HepG2 (cell line): Measurements from ENCODE around the gene BABAM1. TPM values are rescaled to one million over a fixed set of nuclear protein-coding genes. Genes with fewer than 3 reads are reported as not detected.
A peak's percentile ranks its signal among the peaks of the same experiment; 100 is the strongest.

Experiments used
- ATF4 ChIP-seq, 2 experiments: fragments of 450-650 bp in 1 of 2; sonication (generic) in 1 of 2; formaldehyde crosslinking; IDR thresholded peaks; 2 replicates each; pipeline versions ENCODE4 v1.5.0 to v1.8.0; 2020 to 2022; ENCODE audit warnings: mild to moderate bottlenecking in 1 of 2, missing genetic modification reagents in 1 of 2
- FUBP1 ChIP-seq: sonication (generic); formaldehyde crosslinking; IDR thresholded peaks from 2 replicates; pipeline ENCODE4 v1.5.1; 2020; ENCODE audit warnings: missing genetic modification reagents, mild to moderate bottlenecking, borderline replicate concordance
- GMEB2 ChIP-seq: IDR thresholded peaks from 2 replicates; pipeline ENCODE4 v1.6.1; 2016; ENCODE audit warnings: missing biosample characterization, missing genetic modification reagents, low read depth
- HCFC1 ChIP-seq: fragments of 150-350 bp; IDR thresholded peaks from 2 replicates; pipeline ENCODE4 v1.6.1; 2014; ENCODE audit warnings: low read depth, low read length
- KAT8 ChIP-seq: IDR thresholded peaks from 2 replicates; pipeline ENCODE4 v1.6.1; 2016; ENCODE audit warnings: missing genetic modification reagents, missing compliant biosample characterization
- MEIS1 ChIP-seq: sonication (generic); formaldehyde crosslinking; IDR thresholded peaks from 2 replicates; pipeline ENCODE4 v1.9.0; 2021; ENCODE audit warnings: mild to moderate bottlenecking, missing genetic modification reagents, moderate library complexity, borderline replicate concordance
- PHF5A ChIP-seq: IDR thresholded peaks from one replicate; pipeline ENCODE4 v1.6.1; 2018; ENCODE audit warnings: low read depth, missing genetic modification reagents; ENCODE audit not compliant: unreplicated experiment
- SIX1 ChIP-seq: sonication (generic); formaldehyde crosslinking; IDR thresholded peaks from 2 replicates; pipeline ENCODE4 v1.4.0; 2020; ENCODE audit warnings: missing genetic modification reagents, borderline replicate concordance
- SMAD1 ChIP-seq: sonication (generic); formaldehyde crosslinking; IDR thresholded peaks from 2 replicates; pipeline ENCODE4 v1.4.0; 2020; ENCODE audit warnings: missing genetic modification reagents, low read depth, mild to moderate bottlenecking, borderline replicate concordance
- TAF1 ChIP-seq: sonication (generic); formaldehyde crosslinking; IDR thresholded peaks from 2 replicates; pipeline ENCODE4 v1.4.0; 2020; ENCODE audit warnings: missing genetic modification reagents
- TFAP4 ChIP-seq: sonication (generic); IDR thresholded peaks from 2 replicates; pipeline ENCODE4 v1.6.1; 2016; ENCODE audit warnings: low read depth, borderline replicate concordance
- ZNF230 ChIP-seq: sonication (generic); formaldehyde crosslinking; IDR thresholded peaks from 2 replicates; pipeline ENCODE4 v1.4.0; 2020; ENCODE audit warnings: mild to moderate bottlenecking, missing genetic modification reagents
- ZNF362 ChIP-seq: sonication (generic); formaldehyde crosslinking; IDR thresholded peaks from 2 replicates; pipeline ENCODE4 v1.4.0; 2020; ENCODE audit warnings: missing genetic modification reagents, mild to moderate bottlenecking, borderline replicate concordance
- ZNF546 ChIP-seq: sonication (generic); formaldehyde crosslinking; conservative IDR thresholded peaks from 2 replicates; pipeline ENCODE4 v1.8.1; 2023; ENCODE audit warnings: mild to moderate bottlenecking, missing genetic modification reagents
- ZNF597 ChIP-seq: sonication (generic); formaldehyde crosslinking; IDR thresholded peaks from 2 replicates; pipeline ENCODE4 v1.5.0; 2020; ENCODE audit warnings: missing genetic modification reagents
- ZNF687 ChIP-seq: sonication (generic); formaldehyde crosslinking; IDR thresholded peaks from 2 replicates; pipeline ENCODE4 v1.5.1; 2020; ENCODE audit warnings: mild to moderate bottlenecking, missing genetic modification reagents, moderate library complexity
- ZNF768 ChIP-seq: sonication (generic); formaldehyde crosslinking; IDR thresholded peaks from 2 replicates; pipeline ENCODE4 v1.4.0; 2020; ENCODE audit warnings: missing genetic modification reagents
- ZNF883 ChIP-seq: sonication (generic); formaldehyde crosslinking; IDR thresholded peaks from 2 replicates; pipeline ENCODE4 v1.5.1; 2020; ENCODE audit warnings: mild to moderate bottlenecking, missing genetic modification reagents; ENCODE audit errors: not compliant biosample characterization
- polyA plus RNA-seq, 8 experiments: library from polyadenylated mRNA; depleted of rRNA in 3 of 8; stranded (reverse) in 7 of 8; unstranded in 1 of 8; fragments of >200 nt; fragmentation: Illumina TruSeq in 4 of 8; extraction: Trizol in 4 of 8; gene quantifications; 2 replicates each; pipeline versions ENCODE4 v1.2.1 to v1.2.3, GENCODE V29; 2011 to 2016; ENCODE audit warnings: low read depth in 4 of 8, missing spikeins in 1 of 8, mixed read lengths in 1 of 8; ENCODE audit not compliant: insufficient read depth in 1 of 8
- total RNA-seq, 5 experiments: library from RNA; depleted of rRNA; stranded (reverse); fragments of >200 nt; fragmentation: Illumina TruSeq; extraction: Trizol; gene quantifications; 2 replicates each; pipeline ENCODE4 v1.2.3, GENCODE V29; 2016; ENCODE audit warnings: low read depth in 1 of 5

Gene BABAM1
- total and polyA plus RNA-seq, 2 of the 13 experiments (the other 11 are each of a cell fraction or from before 2014, with no cell fraction given), result 70.0 to 82.0 TPM

- TF ChIP-seq TFAP4, result no peak
- TF ChIP-seq MEIS1 (CRISPR knock-in tag), result no peak
- no peak for TF ChIP-seq PHF5A (CRISPR knock-in tag)
- TF ChIP-seq HCFC1, result no peak
- no peak for TF ChIP-seq ZNF597 (CRISPR knock-in tag)
- TF ChIP-seq TAF1 (CRISPR knock-in tag), result peak; percentile 43; the same call in 1 of the 2 replicates
- TF ChIP-seq KAT8, result peak; percentile 19; the same call in 1 of the 2 replicates
- no peak for TF ChIP-seq ATF4 (CRISPR knock-in tag; IDR thresholded peaks at IDR 0.05)
- no peak for TF ChIP-seq GMEB2 (CRISPR knock-in tag)
- TF ChIP-seq ZNF687, result no peak
- no peak for TF ChIP-seq ZNF883
- no peak for TF ChIP-seq ZNF230 (CRISPR knock-in tag)
- TF ChIP-seq SMAD1 (CRISPR knock-in tag), result no peak
- TF ChIP-seq SIX1 (CRISPR knock-in tag), result no peak
- TF ChIP-seq ZNF768, result peak; percentile 70
- no peak for TF ChIP-seq ZNF546 (CRISPR knock-in tag)
- no peak for TF ChIP-seq ZNF362 (CRISPR knock-in tag)
- no peak for TF ChIP-seq FUBP1 (CRISPR knock-in tag)
These were observed 2.6 kb upstream of the BABAM1 start, which contains the start of gene USHBP1 (continued) for GRCh38 chr19:17264641-17264979.
